Sigmoid colon (tissue), 7 donors: ENCODE data around the gene PSENEN. TPM values are rescaled to one million over a fixed set of nuclear protein-coding genes. Genes with fewer than 3 reads are reported as not detected.

Experiments used
- DNase-seq: peaks from one replicate; pipeline ENCODE4 v3.0.0-alpha.2; 2019
- H3K27ac ChIP-seq, 4 donors: fragments of 200-600 bp; sonication (generic); one replicate each; pipeline ENCODE4 v1.5.1; 2016 to 2019; ENCODE audit warnings: mild to moderate bottlenecking in 1 of 4
- H3K27me3 ChIP-seq, 3 donors: fragments of 200-600 bp; sonication (generic); one replicate each; pipeline ENCODE4 v1.5.1; 2019; ENCODE audit warnings: mild to moderate bottlenecking in 1 of 3
- H3K36me3 ChIP-seq, 4 donors: fragments of 200-600 bp; sonication (generic); one replicate each; pipeline ENCODE4 v1.5.1; 2016 to 2019
- H3K4me1 ChIP-seq, 4 donors: fragments of 200-600 bp; sonication (generic); one replicate each; pipeline ENCODE4 v1.5.1; 2017 to 2019
- H3K4me3 ChIP-seq, 4 donors: fragments of 200-600 bp; sonication (generic); one replicate each; pipeline ENCODE4 v1.5.1; 2017 to 2019; ENCODE audit warnings: mild to moderate bottlenecking in 2 of 4, moderate library complexity in 1 of 4
- H3K9me3 ChIP-seq, 4 donors: fragments of 200-600 bp in 3 of 4; sonication (generic) in 3 of 4; one replicate each; pipeline versions ENCODE4 v1.5.1 to v1.6.1; 2013 to 2019
- CTCF ChIP-seq, 4 experiments: fragments of 450-650 bp in 3 of 4; fragments of 200-600 bp in 1 of 4; IDR thresholded peaks; one replicate each; pipeline ENCODE4 v1.5.1; 2016 to 2019; ENCODE audit warnings: antibody characterized with exemption in 4 of 4, mild to moderate bottlenecking in 3 of 4, moderate library complexity in 2 of 4
- EP300 ChIP-seq, 4 donors: sonication (generic); formaldehyde crosslinking; IDR thresholded peaks; one replicate each; pipeline ENCODE4 v1.6.1; 2017; ENCODE audit warnings: antibody characterized with exemption in 4 of 4
- POLR2A ChIP-seq, 2 donors: fragments of 450-650 bp; IDR thresholded peaks; one replicate each; pipeline ENCODE4 v1.6.1; 2016; ENCODE audit warnings: antibody characterized with exemption in 2 of 2, mild to moderate bottlenecking in 2 of 2, moderate library complexity in 2 of 2
- POLR2AphosphoS5 ChIP-seq, 4 donors: sonication (generic); formaldehyde crosslinking; IDR thresholded peaks; one replicate each; pipeline ENCODE4 v1.6.1; 2017; ENCODE audit warnings: antibody characterized with exemption in 4 of 4
- WGBS, 2 donors: extraction: QIAGEN DNeasy Blood & Tissue Kit; methylation state at CpG; one replicate each; pipeline ENCODE4 v1.1.7; 2013; 5-methylcytosine and 5-hydroxymethylcytosine counted together
- intact Hi-C: fragments of 100-400 bp; cut with DNase I; formaldehyde crosslinking; loops from one replicate; pipeline ENCODE4 v1.15.1; 2023
- polyA plus RNA-seq, 3 donors: library from polyadenylated mRNA; stranded (reverse); fragments of 200-250 nt; gene quantifications; one replicate each; pipeline ENCODE4 v1.2.3, GENCODE V29; 2013
- total RNA-seq, 4 donors: library from RNA; depleted of rRNA; stranded (reverse); fragments of >200 nt; gene quantifications; one replicate each; pipeline ENCODE4 v1.1.0, GENCODE V29; 2016
- donor health status: healthy with polysubstance abuse.
- donor health status: Bipolar disorder and iron deficiency.
- donor health status: healthy.

The PSENEN gene
- total and polyA plus RNA-seq, 7 donors: 27.8 to 72.3 (median 44.9) TPM

- intact Hi-C loops: loop anchor here (2.0 to 5.0 kb wide), 2 partner anchors 13 to 61 kb away; partner anchors contain the start of gene ETV2
- Histone ChIP-seq H3K27ac (no peak overlapping the region), H3K9me3 (no peaks in the 10 kb centered on the region), H3K36me3 (no peaks in the 10 kb centered on the region), H3K4me1 (peaks cover 0 to 12% (median 12%) of the 10 kb centered on the region in 4 donors), H3K27me3 (peaks cover 0 to 20% (median 0%) of the 10 kb centered on the region in 3 donors), H3K4me3 (peak overlapping the region in 1 of 4 donors; percentile 55)
- TF ChIP-seq POLR2AphosphoS5 (IDR thresholded peaks at IDR 0.05) (no peak), EP300 (IDR thresholded peaks at IDR 0.05) (no peak), CTCF (IDR thresholded peaks at IDR 0.05) (no peak), POLR2A (IDR thresholded peaks at IDR 0.05) (no peak)
- WGBS, 2 donors: 33 to 51% methylated on average over 9 of the region's 9 CpGs
- DNase-seq: no peak
Observed at GRCh38 chr19:35703343-35703742, 42.1 kb upstream of the PSENEN start.

GRCh38 chr19:35704218-35704617 is 41.2 kb upstream of the PSENEN start, which contains the start of gene ZBTB32:
Gene ZBTB32, plus strand, starts transcription at chr19:35704558. Its CDS starts 10,069 bp downstream, at chr19:35714627.
- Histone ChIP-seq H3K4me1 (peaks cover 0 to 12% (median 12%) of the 10 kb centered on the region in 4 donors), H3K4me3 (no peak within 1 kb of the TSS), H3K9me3 (no peaks in the 10 kb centered on the region), H3K36me3 (no peaks in the 10 kb centered on the region), H3K27me3 (peaks cover 0 to 20% (median 0%) of the 10 kb centered on the region in 3 donors), H3K27ac (no peak within 1 kb of the TSS)
- DNase-seq: no peak
- intact Hi-C loops: loop anchor here (5.0 kb wide), 1 partner anchor 62 kb away; the partner anchor contains the start of gene ETV2
- TF ChIP-seq EP300 (IDR thresholded peaks at IDR 0.05) (no peak), POLR2A (IDR thresholded peaks at IDR 0.05) (no peak), POLR2AphosphoS5 (IDR thresholded peaks at IDR 0.05) (no peak), CTCF (IDR thresholded peaks at IDR 0.05) (no peak)
- WGBS, 2 donors: 34 to 37% methylated on average over 24 of the region's 24 CpGs

- Histone ChIP-seq H3K27ac (no peak overlapping the region), H3K4me1 (no peaks in the 10 kb centered on the region), H3K9me3 (no peaks in the 10 kb centered on the region), H3K36me3 (no peaks in the 10 kb centered on the region), H3K4me3 (no peak overlapping the region), H3K27me3 (peaks cover 0 to 16% (median 0%) of the 10 kb centered on the region in 3 donors)
- DNase-seq: no peak
- WGBS, 2 donors: 95 to 99% methylated on average over 1 of the region's 1 CpG
- intact Hi-C loops: no loop called here
- TF ChIP-seq POLR2AphosphoS5 (IDR thresholded peaks at IDR 0.05) (no peak), CTCF (IDR thresholded peaks at IDR 0.05) (no peak), EP300 (IDR thresholded peaks at IDR 0.05) (no peak), POLR2A (IDR thresholded peaks at IDR 0.05) (no peak)
Observed at GRCh38 chr19:35708391-35708790, 37.1 kb upstream of the PSENEN start.

GRCh38 chr19:35710784-35711723 is 34.4 kb upstream of the PSENEN start:
- H3K36me3 ChIP-seq: no peaks in the 10 kb centered on the region
- no peak for TF ChIP-seq EP300 (IDR thresholded peaks at IDR 0.05)
- TF ChIP-seq POLR2A (IDR thresholded peaks at IDR 0.05): no peak
- TF ChIP-seq CTCF (IDR thresholded peaks at IDR 0.05): no peak
- TF ChIP-seq POLR2AphosphoS5 (IDR thresholded peaks at IDR 0.05): no peak
- H3K27me3 ChIP-seq: no peaks in the 10 kb centered on the region
- intact Hi-C loops: no loop called here
- H3K27ac ChIP-seq: no peak overlapping the region
- H3K4me3 ChIP-seq: no peak overlapping the region
- no peaks in the 10 kb centered on the region for H3K9me3 ChIP-seq
- peaks cover 0 to 9% (median 8%) of the 10 kb centered on the region in 4 donors for H3K4me1 ChIP-seq
- DNase-seq: no peak
- 58 to 61% methylated on average over 13 of the region's 13 CpGs for WGBS, 2 donors
